K562 (cell line): ENCODE results near the gene RPL21. TPM values are rescaled to one million over a fixed set of nuclear protein-coding genes. Genes with fewer than 3 reads are reported as not detected.
A peak's percentile ranks its signal among the peaks of the same experiment; 100 is the strongest.

Source experiments
- ATAC-seq: fragments of 200-7000 bp; cut with Tn5 transposase; 3 replicates; pipeline ENCODE4 v1.9.1; 2020; ENCODE audit warnings: moderate library complexity
- BruUV-seq: library from RNA; stranded (reverse); fragments of 400-500 nt; replicated peaks from 2 replicates; lab custom pipeline; 2021; lab: Mats Ljungman, UMichigan
- CTCF ChIA-PET: fragments of 300-600 bp; formaldehyde crosslinking; extraction: SDS; loops from one replicate; lab custom pipeline; 2021; ENCODE audit warnings: low intra/inter-chr PET ratio; lab: Yijun Ruan, JAX
- POLR2A ChIA-PET: fragments of 300-600, 350-650 bp; sonication (Branson Sonifier 250); formaldehyde crosslinking; extraction: SDS; loops from one replicate; lab custom pipeline; 2021; ENCODE audit warnings: antibody characterized with exemption, inconsistent platforms; lab: Yijun Ruan, JAX
- DNase-seq, 4 experiments: peaks; one replicate each; pipeline versions ENCODE4 v3.0.0 to v3.0.0-alpha.2; 2011 to 2018; ENCODE audit warnings: low spot score in 3 of 4, mixed read lengths in 3 of 4; ENCODE audit errors: extremely low read depth in 1 of 4
- FAIRE-seq: peaks from 2 replicates; lab custom pipeline; 2011; peaks lifted over from hg19 to GRCh38; lab: Jason Lieb, UNC
- H2AFZ ChIP-seq: 2 replicates; pipeline ENCODE4 v1.6.0; 2011; ENCODE audit warnings: low read depth, low read length, control low read depth, inconsistent platforms
- H3K27ac ChIP-seq: fragments of 200-600 bp; 3 replicates; pipeline ENCODE4 v1.8.0; 2011; ENCODE audit warnings: low read depth, mild to moderate bottlenecking, control low read depth, inconsistent platforms, low read length, moderate library complexity, mixed read lengths; ENCODE audit errors: extremely low read depth
- H3K27me3 ChIP-seq, 2 experiments: fragments of 300-600 bp in 1 of 2; 2 replicates in 1 of 2; 3 replicates in 1 of 2; pipeline versions ENCODE4 v1.6.0 to v1.8.0; 2011; ENCODE audit warnings: inconsistent platforms in 2 of 2, low read length in 2 of 2, mild to moderate bottlenecking in 1 of 2, mixed read lengths in 1 of 2, moderate library complexity in 1 of 2; ENCODE audit not compliant: control insufficient read depth in 2 of 2, insufficient read depth in 2 of 2
- H3K36me3 ChIP-seq: fragments of 300-600 bp; 3 replicates; pipeline ENCODE4 v1.8.0; 2011; ENCODE audit warnings: mild to moderate bottlenecking, low read length, inconsistent platforms; ENCODE audit not compliant: control insufficient read depth, insufficient read depth
- H3K4me1 ChIP-seq, 2 experiments: fragments of 200-600 bp in 1 of 2; replicated peaks in 1 of 2; 2 replicates in 1 of 2; 3 replicates in 1 of 2; pipeline versions ENCODE4 v1.5.1 to v1.8.0; 2011; ENCODE audit warnings: inconsistent platforms in 2 of 2, low read length in 2 of 2, mild to moderate bottlenecking in 1 of 2, mixed read lengths in 1 of 2, moderate library complexity in 1 of 2; ENCODE audit not compliant: control insufficient read depth in 2 of 2, insufficient read depth in 2 of 2
- H3K4me2 ChIP-seq: 2 replicates; pipeline ENCODE4 v1.6.1; 2011; ENCODE audit warnings: low read length, control low read depth, inconsistent platforms, mixed read lengths; ENCODE audit not compliant: insufficient read depth
- H3K4me3 ChIP-seq: fragments of 200-600 bp; sonication (generic), shearing (Covaris generic); 2 replicates; pipeline ENCODE4 v1.5.1; 2016; ENCODE audit warnings: control low read depth, inconsistent platforms
- H3K79me2 ChIP-seq: fragments of 200-600 bp; 3 replicates; pipeline ENCODE4 v1.8.0; 2011; ENCODE audit warnings: low read length, inconsistent platforms; ENCODE audit not compliant: control insufficient read depth, insufficient read depth
- H3K9ac ChIP-seq, 2 experiments: 2 replicates each; pipeline versions ENCODE4 v1.6.0 to v1.6.1; 2011; ENCODE audit warnings: low read depth in 2 of 2, low read length in 2 of 2, control low read depth in 1 of 2, inconsistent platforms in 1 of 2, mild to moderate bottlenecking in 1 of 2, mixed read lengths in 1 of 2; ENCODE audit not compliant: insufficient read depth in 1 of 2
- H3K9me1 ChIP-seq: one replicate; pipeline ENCODE4 v1.6.0; 2011; ENCODE audit warnings: inconsistent platforms, mild to moderate bottlenecking, low read length, moderate library complexity; ENCODE audit not compliant: control insufficient read depth, insufficient read depth
- H3K9me3 ChIP-seq: replicated peaks from 2 replicates; pipeline ENCODE4 v1.5.1; 2011; ENCODE audit warnings: low read depth, low read length, inconsistent platforms; ENCODE audit not compliant: control insufficient read depth, insufficient read depth
- H4K20me1 ChIP-seq: replicated peaks from 2 replicates; pipeline ENCODE4 v1.6.1; 2011; ENCODE audit warnings: low read length, inconsistent platforms, mixed read lengths; ENCODE audit not compliant: control insufficient read depth, insufficient read depth
- TRIM28 ChIP-seq: fragments of 450-650 bp; IDR thresholded peaks from 2 replicates; pipeline ENCODE4 v1.6.1; 2017
- ZNF134 ChIP-seq: fragments of 250-450 bp; sonication (Bioruptor Pico); conservative IDR thresholded peaks from 2 replicates; pipeline ENCODE4 v1.4.0; 2020
- WGBS: fragments of 100-300 bp; shearing (Covaris generic); methylation state at CpG from one replicate; pipeline ENCODE4 v1.1.6; 2016; ENCODE audit warnings: low coverage, mixed read lengths; ENCODE audit not compliant: insufficient coverage; ENCODE audit errors: missing lambda C conversion rate; 5-methylcytosine and 5-hydroxymethylcytosine counted together
- in situ Hi-C: fragments of 300-500 bp; cut with MboI; formaldehyde crosslinking; loops from 4 replicates; pipeline ENCODE4 v1.15.0; 2018; ENCODE audit warnings: inconsistent platforms, mixed read lengths
- intact Hi-C: fragments of 100-400 bp; cut with micrococcal nuclease; formaldehyde crosslinking; loops from 2 replicates; pipeline ENCODE4 v1.14.2; 2022
- polyA plus RNA-seq, 8 experiments: library from polyadenylated mRNA; depleted of rRNA in 4 of 8; stranded (reverse) in 5 of 8; unstranded in 3 of 8; fragments of >200 nt; fragmentation: Nextera tagmentation in 2 of 8; fragmentation: Illumina TruSeq in 1 of 8; extraction: Ambion mirVana in 2 of 8; extraction: Trizol in 1 of 8; gene quantifications; 2 replicates each; pipeline versions ENCODE4 v1.2.1 to v1.2.3, GENCODE V29; 2011 to 2014; ENCODE audit warnings: inconsistent platforms in 1 of 8, missing spikeins in 1 of 8
- total RNA-seq, 7 experiments: library from RNA; depleted of rRNA in 6 of 7; stranded (reverse); fragments of >200 nt in 6 of 7; fragmentation: Illumina TruSeq in 2 of 7; extraction: Trizol in 2 of 7; gene quantifications; 2 replicates each; pipeline versions ENCODE4 v1.2.1 to v1.2.3, GENCODE V29; 2011 to 2021; ENCODE audit warnings: low replicate concordance in 1 of 7
- TF ChIP-seq, protein P1 (sequence below): IDR thresholded peaks from 2 replicates; pipeline ENCODE4 v1.6.1; 2011; ENCODE audit warnings: borderline replicate concordance, low read depth, mild to moderate bottlenecking, moderate library complexity, low read length; ENCODE audit not compliant: insufficient read depth, poor library complexity, severe bottlenecking
- TF ChIP-seq, protein P2 (sequence below): fragments of 200-400 bp; formaldehyde crosslinking; IDR thresholded peaks from 2 replicates; pipeline ENCODE4 v1.6.1; 2017; ENCODE audit warnings: mild to moderate bottlenecking, low read depth, low read length, moderate library complexity

Gene RPL21
- total and polyA plus RNA-seq, 9 of the 15 experiments (the other 6 are each of a cell fraction or from before 2014, with no cell fraction given): 622 to 4,203 (median 1,676) TPM

DNA sequence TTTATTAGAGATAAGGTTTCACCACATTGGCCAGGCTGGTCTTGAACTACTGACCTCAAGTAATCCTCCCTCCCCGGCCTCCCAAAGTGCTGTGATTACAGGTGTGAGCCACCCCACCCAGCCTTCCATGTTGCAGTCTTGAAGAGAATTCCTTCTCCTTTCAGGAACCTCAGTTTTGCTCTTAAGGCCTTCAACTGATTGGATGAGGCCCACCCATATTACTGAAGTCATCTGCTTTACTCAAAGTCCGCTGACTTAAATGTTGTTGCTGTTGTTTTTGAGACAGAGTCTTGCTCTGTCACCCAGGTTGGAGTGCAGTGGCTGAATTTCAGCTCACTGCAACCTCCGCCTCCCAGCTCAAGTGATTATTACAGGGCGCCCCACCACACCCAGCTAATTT lies 52.7 kb downstream of the RPL21 start:
- ATAC-seq (no peak), FAIRE-seq (no peak), DNase-seq (no peak)
- no peaks in the 10 kb centered on the region for H3K79me2 ChIP-seq
- H3K4me1 ChIP-seq: no peaks in the 10 kb centered on the region
- no peaks in the 10 kb centered on the region for H3K9me3 ChIP-seq
- in situ Hi-C loops: no loop called here
- CTCF ChIA-PET: no interaction called here
- intact Hi-C loops: no loop called here
- BruUV-seq: no TSS peak
- no peak overlapping the region for H2AFZ ChIP-seq
- TF ChIP-seq TRIM28 (no peak), ZNF134 (peak; percentile 94)
- TF ChIP-seq, protein P1, sequence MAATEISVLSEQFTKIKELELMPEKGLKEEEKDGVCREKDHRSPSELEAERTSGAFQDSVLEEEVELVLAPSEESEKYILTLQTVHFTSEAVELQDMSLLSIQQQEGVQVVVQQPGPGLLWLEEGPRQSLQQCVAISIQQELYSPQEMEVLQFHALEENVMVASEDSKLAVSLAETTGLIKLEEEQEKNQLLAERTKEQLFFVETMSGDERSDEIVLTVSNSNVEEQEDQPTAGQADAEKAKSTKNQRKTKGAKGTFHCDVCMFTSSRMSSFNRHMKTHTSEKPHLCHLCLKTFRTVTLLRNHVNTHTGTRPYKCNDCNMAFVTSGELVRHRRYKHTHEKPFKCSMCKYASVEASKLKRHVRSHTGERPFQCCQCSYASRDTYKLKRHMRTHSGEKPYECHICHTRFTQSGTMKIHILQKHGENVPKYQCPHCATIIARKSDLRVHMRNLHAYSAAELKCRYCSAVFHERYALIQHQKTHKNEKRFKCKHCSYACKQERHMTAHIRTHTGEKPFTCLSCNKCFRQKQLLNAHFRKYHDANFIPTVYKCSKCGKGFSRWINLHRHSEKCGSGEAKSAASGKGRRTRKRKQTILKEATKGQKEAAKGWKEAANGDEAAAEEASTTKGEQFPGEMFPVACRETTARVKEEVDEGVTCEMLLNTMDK: no peak
- TF ChIP-seq, protein P2, sequence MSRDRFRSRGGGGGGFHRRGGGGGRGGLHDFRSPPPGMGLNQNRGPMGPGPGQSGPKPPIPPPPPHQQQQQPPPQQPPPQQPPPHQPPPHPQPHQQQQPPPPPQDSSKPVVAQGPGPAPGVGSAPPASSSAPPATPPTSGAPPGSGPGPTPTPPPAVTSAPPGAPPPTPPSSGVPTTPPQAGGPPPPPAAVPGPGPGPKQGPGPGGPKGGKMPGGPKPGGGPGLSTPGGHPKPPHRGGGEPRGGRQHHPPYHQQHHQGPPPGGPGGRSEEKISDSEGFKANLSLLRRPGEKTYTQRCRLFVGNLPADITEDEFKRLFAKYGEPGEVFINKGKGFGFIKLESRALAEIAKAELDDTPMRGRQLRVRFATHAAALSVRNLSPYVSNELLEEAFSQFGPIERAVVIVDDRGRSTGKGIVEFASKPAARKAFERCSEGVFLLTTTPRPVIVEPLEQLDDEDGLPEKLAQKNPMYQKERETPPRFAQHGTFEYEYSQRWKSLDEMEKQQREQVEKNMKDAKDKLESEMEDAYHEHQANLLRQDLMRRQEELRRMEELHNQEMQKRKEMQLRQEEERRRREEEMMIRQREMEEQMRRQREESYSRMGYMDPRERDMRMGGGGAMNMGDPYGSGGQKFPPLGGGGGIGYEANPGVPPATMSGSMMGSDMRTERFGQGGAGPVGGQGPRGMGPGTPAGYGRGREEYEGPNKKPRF: no peak
- POLR2A ChIA-PET: no interaction called here
- H3K27me3 ChIP-seq: peaks cover 15 to 24% of the 10 kb centered on the region in 2 experiments
- H3K4me3 ChIP-seq: no peak overlapping the region
- WGBS: 7% methylated on average over 4 of the region's 4 CpGs
- no peak overlapping the region for H3K4me2 ChIP-seq
- H3K9ac ChIP-seq: no peak overlapping the region
- H3K9me1 ChIP-seq: no peaks in the 10 kb centered on the region
- no peaks in the 10 kb centered on the region for H3K36me3 ChIP-seq
- no peaks in the 10 kb centered on the region for H4K20me1 ChIP-seq
- no peak overlapping the region for H3K27ac ChIP-seq
